ENCODE measurements around the gene BCL7B. TPM values are rescaled to one million over a fixed set of nuclear protein-coding genes. Genes with fewer than 3 reads are reported as not detected.

The BCL7B gene
- total and polyA plus RNA-seq, 2 experiments from 2014 or later: 17.0 to 18.2 TPM

DNA sequence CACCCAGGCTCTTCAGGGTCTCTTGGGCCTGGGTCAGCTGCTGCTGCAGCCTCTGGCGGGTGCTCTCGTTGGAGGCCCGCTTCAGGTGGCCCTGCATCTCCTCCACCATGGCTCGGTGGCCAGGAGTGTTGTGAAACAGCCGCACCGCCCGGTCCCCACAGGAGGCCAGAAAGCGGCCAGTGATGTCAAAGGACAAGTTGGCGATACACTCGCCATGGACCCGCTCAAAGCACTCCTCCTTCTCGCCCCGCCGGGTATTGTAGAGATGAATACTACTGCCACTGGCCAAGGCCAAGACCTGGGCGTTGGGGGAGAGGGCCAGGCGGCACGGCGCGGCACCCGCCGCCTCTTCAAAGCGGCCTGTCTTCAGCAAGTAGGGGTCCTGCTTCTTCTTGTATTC, 13.0 kb upstream of the BCL7B start (continued):
- TF ChIP-seq NANOG (IDR thresholded peaks at IDR 0.05; ENCODE audit: borderline replicate concordance): no peak
- TF ChIP-seq ZNF114 (CRISPR knock-in tag; IDR thresholded peaks at IDR 0.05): no peak
- no peak for TF ChIP-seq EZH2phosphoT487 (IDR thresholded peaks at IDR 0.05; ENCODE audit: unreplicated experiment)
- TF ChIP-seq, protein P1, sequence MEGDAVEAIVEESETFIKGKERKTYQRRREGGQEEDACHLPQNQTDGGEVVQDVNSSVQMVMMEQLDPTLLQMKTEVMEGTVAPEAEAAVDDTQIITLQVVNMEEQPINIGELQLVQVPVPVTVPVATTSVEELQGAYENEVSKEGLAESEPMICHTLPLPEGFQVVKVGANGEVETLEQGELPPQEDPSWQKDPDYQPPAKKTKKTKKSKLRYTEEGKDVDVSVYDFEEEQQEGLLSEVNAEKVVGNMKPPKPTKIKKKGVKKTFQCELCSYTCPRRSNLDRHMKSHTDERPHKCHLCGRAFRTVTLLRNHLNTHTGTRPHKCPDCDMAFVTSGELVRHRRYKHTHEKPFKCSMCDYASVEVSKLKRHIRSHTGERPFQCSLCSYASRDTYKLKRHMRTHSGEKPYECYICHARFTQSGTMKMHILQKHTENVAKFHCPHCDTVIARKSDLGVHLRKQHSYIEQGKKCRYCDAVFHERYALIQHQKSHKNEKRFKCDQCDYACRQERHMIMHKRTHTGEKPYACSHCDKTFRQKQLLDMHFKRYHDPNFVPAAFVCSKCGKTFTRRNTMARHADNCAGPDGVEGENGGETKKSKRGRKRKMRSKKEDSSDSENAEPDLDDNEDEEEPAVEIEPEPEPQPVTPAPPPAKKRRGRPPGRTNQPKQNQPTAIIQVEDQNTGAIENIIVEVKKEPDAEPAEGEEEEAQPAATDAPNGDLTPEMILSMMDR (conservative IDR thresholded peaks at IDR 0.05; ENCODE audit: low read depth in 2 of 2): no peak
- no peak for TF ChIP-seq CREB1 (CRISPR knock-in tag; IDR thresholded peaks at IDR 0.05; ENCODE audit: low read depth)

DNA sequence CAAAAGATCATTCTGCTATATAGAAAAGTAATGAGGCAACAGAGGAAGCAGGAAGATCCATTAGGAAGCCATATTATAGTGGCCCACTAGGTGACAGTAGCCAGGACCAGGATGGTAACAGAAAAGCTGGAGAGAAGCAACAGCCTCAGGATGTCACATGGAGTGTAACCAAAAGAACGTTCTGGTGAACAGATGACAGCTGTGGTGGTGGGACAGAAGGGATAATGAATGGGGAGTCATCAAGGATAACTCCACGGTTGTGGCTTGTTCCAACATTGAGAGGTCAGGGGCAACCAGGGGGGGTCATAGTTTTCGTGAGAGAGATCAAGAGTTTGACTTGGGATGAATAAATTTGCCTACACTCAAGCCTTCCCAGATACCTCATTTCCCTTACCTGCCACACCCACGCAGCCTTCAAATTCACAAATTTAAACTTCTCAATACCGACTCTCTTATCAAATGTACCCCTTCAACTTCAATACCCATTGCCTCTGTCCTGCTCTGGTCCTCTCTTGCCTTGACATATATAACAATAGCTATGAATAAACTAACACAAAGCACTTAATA, 11.6 kb upstream of the BCL7B start:
- Histone ChIP-seq H2AFZ (no peak overlapping the region), H3K27me3 (ENCODE audit: insufficient read depth) (no peaks in the 10 kb centered on the region), H3K4me2 (no peak overlapping the region), H3K27ac (ENCODE audit: low read depth) (no peak overlapping the region), H3K4me1 (ENCODE audit: insufficient read depth) (no peaks in the 10 kb centered on the region), H3K79me2 (replicated peaks; ENCODE audit: insufficient read depth) (no peaks in the 10 kb centered on the region), H3K9me2 (ENCODE audit: insufficient read depth) (no peaks in the 10 kb centered on the region), H3F3A (replicated peaks; ENCODE audit: low read depth) (no peaks in the 10 kb centered on the region), H3K36me3 (ENCODE audit: insufficient read depth) (no peaks in the 10 kb centered on the region; the same call in 1 of the 2 replicates), H4K20me1 (replicated peaks; ENCODE audit: insufficient read depth) (peaks cover 11% of the 10 kb centered on the region), H3K4me3 (no peak overlapping the region)
- H3K36me3 Mint-ChIP-seq (ENCODE audit: low read depth): peaks cover 40% of the 10 kb centered on the region
- H3K9me3 Mint-ChIP-seq: no peaks in the 10 kb centered on the region
- ATAC-seq: no peak
- peaks cover 2% of the 10 kb centered on the region for H3K27me3 Mint-ChIP-seq (ENCODE audit: insufficient read depth, low read depth, poor library complexity)
- no peak for TF ChIP-seq POLR2AphosphoS5 (IDR thresholded peaks at IDR 0.05; ENCODE audit: low read depth)
- no peak for TF ChIP-seq JUNB (IDR thresholded peaks at IDR 0.05; ENCODE audit: unreplicated experiment)
- no peak for TF ChIP-seq NANOG (IDR thresholded peaks at IDR 0.05; ENCODE audit: borderline replicate concordance)
- TF ChIP-seq, protein P2, sequence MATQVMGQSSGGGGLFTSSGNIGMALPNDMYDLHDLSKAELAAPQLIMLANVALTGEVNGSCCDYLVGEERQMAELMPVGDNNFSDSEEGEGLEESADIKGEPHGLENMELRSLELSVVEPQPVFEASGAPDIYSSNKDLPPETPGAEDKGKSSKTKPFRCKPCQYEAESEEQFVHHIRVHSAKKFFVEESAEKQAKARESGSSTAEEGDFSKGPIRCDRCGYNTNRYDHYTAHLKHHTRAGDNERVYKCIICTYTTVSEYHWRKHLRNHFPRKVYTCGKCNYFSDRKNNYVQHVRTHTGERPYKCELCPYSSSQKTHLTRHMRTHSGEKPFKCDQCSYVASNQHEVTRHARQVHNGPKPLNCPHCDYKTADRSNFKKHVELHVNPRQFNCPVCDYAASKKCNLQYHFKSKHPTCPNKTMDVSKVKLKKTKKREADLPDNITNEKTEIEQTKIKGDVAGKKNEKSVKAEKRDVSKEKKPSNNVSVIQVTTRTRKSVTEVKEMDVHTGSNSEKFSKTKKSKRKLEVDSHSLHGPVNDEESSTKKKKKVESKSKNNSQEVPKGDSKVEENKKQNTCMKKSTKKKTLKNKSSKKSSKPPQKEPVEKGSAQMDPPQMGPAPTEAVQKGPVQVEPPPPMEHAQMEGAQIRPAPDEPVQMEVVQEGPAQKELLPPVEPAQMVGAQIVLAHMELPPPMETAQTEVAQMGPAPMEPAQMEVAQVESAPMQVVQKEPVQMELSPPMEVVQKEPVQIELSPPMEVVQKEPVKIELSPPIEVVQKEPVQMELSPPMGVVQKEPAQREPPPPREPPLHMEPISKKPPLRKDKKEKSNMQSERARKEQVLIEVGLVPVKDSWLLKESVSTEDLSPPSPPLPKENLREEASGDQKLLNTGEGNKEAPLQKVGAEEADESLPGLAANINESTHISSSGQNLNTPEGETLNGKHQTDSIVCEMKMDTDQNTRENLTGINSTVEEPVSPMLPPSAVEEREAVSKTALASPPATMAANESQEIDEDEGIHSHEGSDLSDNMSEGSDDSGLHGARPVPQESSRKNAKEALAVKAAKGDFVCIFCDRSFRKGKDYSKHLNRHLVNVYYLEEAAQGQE (IDR thresholded peaks at IDR 0.05; ENCODE audit: unreplicated experiment): no peak
- TF ChIP-seq, protein P1 (conservative IDR thresholded peaks at IDR 0.05; ENCODE audit: low read depth in 2 of 2): no peak
- TF ChIP-seq ZNF331 (CRISPR knock-in tag; IDR thresholded peaks at IDR 0.05; ENCODE audit: low read depth): no peak
- no peak for TF ChIP-seq EZH2 (IDR thresholded peaks at IDR 0.05; ENCODE audit: low read depth, unreplicated experiment)
- TF ChIP-seq EZH2phosphoT487 (IDR thresholded peaks at IDR 0.05; ENCODE audit: unreplicated experiment): no peak
- no peak for DNase-seq (ENCODE audit: low spot score)
- H3K27ac Mint-ChIP-seq: no peak overlapping the region
- peaks cover 6% of the 10 kb centered on the region for H3K4me1 Mint-ChIP-seq
- no peak overlapping the region for H3K4me3 Mint-ChIP-seq
